Effector memory CD8-positive, alpha-beta T cell (primary cell): ENCODE measurements around the gene PADI4.

Source experiments
- ATAC-seq: fragments of 150-1000 bp; cut with Tn5 transposase; replicated peaks from 2 replicates; pipeline ENCODE4 v1.10.0; 2021; ENCODE audit warnings: mild to moderate bottlenecking, moderate library complexity
- DNase-seq, 3 experiments: peaks; one replicate each; pipeline ENCODE4 v3.0.0; 2021
- H3K27ac Mint-ChIP-seq, 2 donors: one replicate each; pipeline ENCODE4 v1.8.0; 2022; ENCODE audit warnings: mild to moderate bottlenecking in 2 of 2, mixed read lengths in 2 of 2, moderate library complexity in 2 of 2
- H3K27me3 Mint-ChIP-seq, 2 donors: one replicate each; pipeline ENCODE4 v1.8.0; 2022; ENCODE audit warnings: mixed read lengths in 2 of 2
- H3K36me3 Mint-ChIP-seq: one replicate; pipeline ENCODE4 v1.8.0; 2022; ENCODE audit warnings: mild to moderate bottlenecking, moderate library complexity, mixed read lengths; ENCODE audit not compliant: insufficient read depth
- H3K4me1 Mint-ChIP-seq, 2 donors: one replicate each; pipeline ENCODE4 v1.8.0; 2022; ENCODE audit warnings: low read depth in 2 of 2, mixed read lengths in 2 of 2
- H3K4me3 Mint-ChIP-seq, 2 donors: one replicate each; pipeline ENCODE4 v1.8.0; 2022; ENCODE audit warnings: mild to moderate bottlenecking in 2 of 2, mixed read lengths in 2 of 2, moderate library complexity in 2 of 2
- H3K9me3 Mint-ChIP-seq, 2 donors: one replicate each; pipeline ENCODE4 v1.8.0; 2022; ENCODE audit warnings: mixed read lengths in 2 of 2

PADI4 gene

GRCh38 chr1:17274186-17275170, 33.5 kb upstream of the PADI4 start:
- DNase-seq, result no peak
- no peak for ATAC-seq
- H3K27me3 Mint-ChIP-seq, result peaks cover 11 to 49% of the 10 kb centered on the region in 2 donors
- H3K36me3 Mint-ChIP-seq, result no peaks in the 10 kb centered on the region
- H3K27ac Mint-ChIP-seq, result no peak overlapping the region
- no peaks in the 10 kb centered on the region for H3K9me3 Mint-ChIP-seq
- H3K4me1 Mint-ChIP-seq, result no peaks in the 10 kb centered on the region
- no peak overlapping the region for H3K4me3 Mint-ChIP-seq

GRCh38 chr1:17276568-17276967, 31.4 kb upstream of the PADI4 start:
- Mint-ChIP-seq H3K27me3 (peaks cover 11 to 70% of the 10 kb centered on the region in 2 donors), H3K27ac (no peak overlapping the region), H3K36me3 (no peaks in the 10 kb centered on the region), H3K9me3 (no peaks in the 10 kb centered on the region), H3K4me1 (no peaks in the 10 kb centered on the region), H3K4me3 (no peak overlapping the region)
- DNase-seq (no peak), ATAC-seq (no peak)

GRCh38 chr1:17277511-17278159, 30.4 kb upstream of the PADI4 start:
- Mint-ChIP-seq H3K9me3 (no peaks in the 10 kb centered on the region), H3K27ac (no peak overlapping the region), H3K4me3 (no peak overlapping the region), H3K4me1 (peaks cover 0 to 2% of the 10 kb centered on the region in 2 donors), H3K27me3 (peaks cover 21 to 80% of the 10 kb centered on the region in 2 donors), H3K36me3 (no peaks in the 10 kb centered on the region)
- ATAC-seq (no peak), DNase-seq (no peak)

- Mint-ChIP-seq H3K36me3 (no peaks in the 10 kb centered on the region), H3K27me3 (peaks cover 30 to 93% of the 10 kb centered on the region in 2 donors), H3K27ac (no peak overlapping the region), H3K4me1 (peaks cover 0 to 2% of the 10 kb centered on the region in 2 donors), H3K9me3 (no peaks in the 10 kb centered on the region), H3K4me3 (no peak overlapping the region)
- ATAC-seq, result no peak
- DNase-seq, result no peak
These were observed 28.8 kb upstream of the PADI4 start for GRCh38 chr1:17278996-17279830.

GRCh38 chr1:17280436-17280835, 27.6 kb upstream of the PADI4 start:
- Mint-ChIP-seq H3K27ac (no peak overlapping the region), H3K4me1 (peaks cover 0 to 2% of the 10 kb centered on the region in 2 donors), H3K9me3 (no peaks in the 10 kb centered on the region), H3K4me3 (no peak overlapping the region), H3K36me3 (peaks cover 2% of the 10 kb centered on the region), H3K27me3 (peaks cover 32 to 93% of the 10 kb centered on the region in 2 donors)
- DNase-seq (no peak), ATAC-seq (no peak)

- Mint-ChIP-seq H3K27ac (no peak overlapping the region), H3K36me3 (peaks cover 3% of the 10 kb centered on the region), H3K9me3 (no peaks in the 10 kb centered on the region), H3K4me1 (peaks cover 0 to 2% of the 10 kb centered on the region in 2 donors), H3K4me3 (no peak overlapping the region), H3K27me3 (peaks cover 32 to 93% of the 10 kb centered on the region in 2 donors)
- no peak for DNase-seq
- no peak for ATAC-seq
These were observed 27.1 kb upstream of the PADI4 start for GRCh38 chr1:17280894-17281293.

GRCh38 chr1:17281775-17282181, 26.2 kb upstream of the PADI4 start:
- Mint-ChIP-seq H3K27ac (peak overlapping the region in 1 of 2 donors; percentile 1), H3K36me3 (peaks cover 3% of the 10 kb centered on the region), H3K4me1 (peaks cover 0 to 2% of the 10 kb centered on the region in 2 donors), H3K27me3 (peaks cover 38 to 99% of the 10 kb centered on the region in 2 donors), H3K9me3 (no peaks in the 10 kb centered on the region), H3K4me3 (no peak overlapping the region)
- ATAC-seq, result no peak
- DNase-seq, result no peak

GRCh38 chr1:17282836-17283235, 25.2 kb upstream of the PADI4 start:
- Mint-ChIP-seq H3K27me3 (peaks cover 38 to 88% of the 10 kb centered on the region in 2 donors), H3K4me1 (peaks cover 0 to 2% of the 10 kb centered on the region in 2 donors), H3K36me3 (peaks cover 3% of the 10 kb centered on the region), H3K27ac (no peak overlapping the region), H3K4me3 (no peak overlapping the region), H3K9me3 (no peaks in the 10 kb centered on the region)
- no peak for DNase-seq
- ATAC-seq, result no peak

GRCh38 chr1:17286646-17287045, 21.4 kb upstream of the PADI4 start:
- peaks cover 3% of the 10 kb centered on the region for H3K36me3 Mint-ChIP-seq
- ATAC-seq (no peak), DNase-seq (no peak)
- peaks cover 0 to 2% of the 10 kb centered on the region in 2 donors for H3K4me1 Mint-ChIP-seq
- H3K27me3 Mint-ChIP-seq, result peaks cover 46 to 65% of the 10 kb centered on the region in 2 donors
- H3K9me3 Mint-ChIP-seq, result no peaks in the 10 kb centered on the region
- H3K27ac Mint-ChIP-seq, result no peak overlapping the region
- H3K4me3 Mint-ChIP-seq, result no peak overlapping the region

GRCh38 chr1:17287130-17287776, 20.7 kb upstream of the PADI4 start:
- no peak for ATAC-seq
- Mint-ChIP-seq H3K4me3 (no peak overlapping the region), H3K4me1 (no peaks in the 10 kb centered on the region), H3K9me3 (no peaks in the 10 kb centered on the region), H3K36me3 (peaks cover 3% of the 10 kb centered on the region), H3K27ac (no peak overlapping the region), H3K27me3 (peaks cover 39 to 59% of the 10 kb centered on the region in 2 donors)
- no peak for DNase-seq

- H3K27ac Mint-ChIP-seq, result no peak overlapping the region
- H3K27me3 Mint-ChIP-seq, result peaks cover 39 to 50% of the 10 kb centered on the region in 2 donors
- DNase-seq (no peak), ATAC-seq (no peak)
- H3K4me1 Mint-ChIP-seq, result peaks cover 0 to 3% of the 10 kb centered on the region in 2 donors
- no peak overlapping the region for H3K4me3 Mint-ChIP-seq
- no peaks in the 10 kb centered on the region for H3K9me3 Mint-ChIP-seq
- peaks cover 3% of the 10 kb centered on the region for H3K36me3 Mint-ChIP-seq
These were observed 18.3 kb upstream of the PADI4 start for GRCh38 chr1:17289721-17290120.

- H3K36me3 Mint-ChIP-seq, result peaks cover under 1% of the 10 kb centered on the region
- DNase-seq (no peak), ATAC-seq (no peak)
- no peak overlapping the region for H3K4me3 Mint-ChIP-seq
- no peak overlapping the region for H3K27ac Mint-ChIP-seq
- no peaks in the 10 kb centered on the region for H3K9me3 Mint-ChIP-seq
- peaks cover 35 to 50% of the 10 kb centered on the region in 2 donors for H3K27me3 Mint-ChIP-seq
- peaks cover 0 to 3% of the 10 kb centered on the region in 2 donors for H3K4me1 Mint-ChIP-seq
These were observed 17.4 kb upstream of the PADI4 start for GRCh38 chr1:17290553-17290952.
